HCT116 (cell line): ENCODE results near the gene CDH22. TPM values are rescaled to one million over a fixed set of nuclear protein-coding genes. Genes with fewer than 3 reads are reported as not detected.

ENCODE experiments used
- POLR2AphosphoS5 ChIP-seq: IDR thresholded peaks from 2 replicates; pipeline ENCODE4 v1.6.1; 2011; ENCODE audit warnings: mild to moderate bottlenecking, low read depth, low read length, moderate library complexity
- REST ChIP-seq: IDR thresholded peaks from 2 replicates; pipeline ENCODE4 v1.6.1; 2012; ENCODE audit warnings: low read depth
- ZBTB33 ChIP-seq: IDR thresholded peaks from 2 replicates; pipeline ENCODE4 v1.6.1; 2011; ENCODE audit warnings: mild to moderate bottlenecking, low read length, moderate library complexity; ENCODE audit not compliant: insufficient replicate concordance; ENCODE audit errors: extremely low read depth
- ZFX ChIP-seq: fragments of 450-650 bp; IDR thresholded peaks from 2 replicates; pipeline ENCODE4 v1.6.1; 2017
- ZNF274 ChIP-seq: fragments of 200-500 bp; sonication (Bioruptor generic); IDR thresholded peaks from 2 replicates; pipeline ENCODE4 v1.6.1; 2014; ENCODE audit warnings: mild to moderate bottlenecking, low read depth, low read length, inconsistent platforms
- total RNA-seq: library from RNA; stranded (reverse); gene quantifications from one replicate; pipeline ENCODE4 v1.2.1, GENCODE V29; 2021; ENCODE audit not compliant: unreplicated experiment

Gene CDH22
- total RNA-seq, 1 experiment from 2014 or later: 1.8 TPM

GRCh38 chr20:46315311-46315710 is 7.0 kb upstream of the CDH22 start (continued):
- TF ChIP-seq REST (no peak), ZFX (no peak), POLR2AphosphoS5 (no peak), ZBTB33 (no peak), ZNF274 (no peak)
